ENCODE measurements around the gene HEATR1.
"Not testable (repeated sequence)": the region's sequence is repeated elsewhere in the genome, so short reads cannot be mapped to it uniquely, and the experiment has no call there.

The HEATR1 gene

DNA sequence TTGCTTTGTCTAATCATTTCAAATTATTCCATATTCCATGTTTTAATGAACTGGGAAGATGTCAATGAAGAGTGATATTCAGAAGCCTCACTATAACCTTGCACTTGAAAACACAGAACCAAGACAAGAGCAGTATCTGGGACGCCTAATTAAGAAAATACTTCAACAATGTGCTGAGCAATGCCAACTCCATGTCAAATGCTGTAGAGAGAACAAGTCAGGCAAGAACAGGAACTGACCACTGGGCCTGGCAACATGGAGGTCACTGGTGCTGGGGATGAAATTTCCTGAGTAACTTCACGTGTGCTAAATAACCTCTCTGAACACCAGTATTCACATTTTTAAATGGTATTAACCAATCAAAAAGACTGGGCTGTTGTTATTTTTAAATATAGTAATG, 22.8 kb downstream of the HEATR1 start:
- no peak for DNase-seq (ENCODE audit: low read depth)

- DNase-seq (ENCODE audit: low read depth) = not testable (repeated sequence)
These were observed 23.9 kb downstream of the HEATR1 start for GRCh38 chr1:236580404-236580803.

DNA sequence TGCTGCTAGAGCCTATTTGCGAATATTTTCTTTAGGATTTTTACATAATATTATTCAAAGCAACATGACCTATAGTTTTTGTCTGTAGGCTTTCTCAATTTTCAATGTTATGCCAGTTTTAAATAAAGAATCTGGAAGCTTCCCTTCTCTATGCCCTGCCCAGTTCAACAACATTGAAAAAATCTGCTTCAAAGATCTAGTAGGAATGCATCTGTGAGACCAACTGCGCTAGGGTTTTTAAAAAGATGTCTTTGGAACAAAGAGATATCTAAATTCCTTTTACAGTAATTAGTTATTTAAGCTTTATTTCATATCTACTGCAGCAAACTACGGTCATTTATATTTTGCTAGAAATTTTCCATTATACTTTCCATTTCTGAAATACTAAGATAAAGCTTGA, 25.7 kb downstream of the HEATR1 start:
- no peak for DNase-seq (ENCODE audit: low read depth)

GRCh38 chr1:236577041-236577440, 27.3 kb downstream of the HEATR1 start:
- not testable (repeated sequence) for DNase-seq (ENCODE audit: low read depth)

DNA sequence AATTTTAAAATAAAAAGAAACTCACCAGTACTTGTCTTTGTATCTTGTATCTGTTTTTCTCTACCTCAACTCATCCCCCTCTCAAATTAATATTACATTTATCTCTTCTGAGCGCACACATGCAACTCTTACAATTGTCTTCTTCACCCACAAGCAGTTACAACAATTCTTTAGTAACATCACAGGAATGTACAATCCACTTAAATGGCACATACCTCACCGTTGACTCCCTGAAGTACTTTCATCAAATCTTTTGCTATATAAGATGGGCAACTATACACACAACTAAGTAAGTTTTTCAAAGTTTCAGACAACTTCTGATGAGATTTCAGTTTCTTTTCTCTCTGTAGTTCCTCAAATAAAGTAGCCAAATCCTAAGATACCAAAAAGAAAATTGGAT, 28.3 kb downstream of the HEATR1 start:
- DNase-seq (ENCODE audit: low read depth) = peak; percentile 41

DNA sequence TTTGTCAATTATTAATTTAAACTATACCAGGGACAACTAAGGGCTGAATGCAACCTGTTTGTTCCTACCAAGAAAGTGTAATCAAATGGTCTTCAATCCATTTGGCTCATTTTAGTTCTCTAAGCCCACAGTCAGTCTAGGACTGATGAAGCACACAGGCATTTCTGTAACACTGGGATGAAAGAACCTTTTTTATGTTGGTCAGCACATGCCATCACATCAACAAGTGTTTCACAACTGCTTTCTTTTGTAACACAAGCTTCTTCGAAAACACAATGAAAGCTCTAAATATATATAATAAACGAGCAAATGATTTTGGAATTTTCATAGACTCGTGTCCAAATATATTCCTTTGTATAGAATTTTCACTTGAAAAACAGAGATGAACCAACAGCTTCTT, 28.8 kb downstream of the HEATR1 start:
- no peak for DNase-seq (ENCODE audit: low read depth)

GRCh38 chr1:236568285-236568894, 35.9 kb downstream of the HEATR1 start:
- no peak for DNase-seq (ENCODE audit: low read depth)

- DNase-seq (ENCODE audit: low read depth) = no peak
These were observed 38.8 kb downstream of the HEATR1 start for GRCh38 chr1:236565530-236565929.

GRCh38 chr1:236561976-236562375, 42.3 kb downstream of the HEATR1 start:
- no peak for DNase-seq (ENCODE audit: low read depth)

GRCh38 chr1:236560213-236560771, 44.0 kb downstream of the HEATR1 start:
- DNase-seq (ENCODE audit: low read depth) = no peak

DNA sequence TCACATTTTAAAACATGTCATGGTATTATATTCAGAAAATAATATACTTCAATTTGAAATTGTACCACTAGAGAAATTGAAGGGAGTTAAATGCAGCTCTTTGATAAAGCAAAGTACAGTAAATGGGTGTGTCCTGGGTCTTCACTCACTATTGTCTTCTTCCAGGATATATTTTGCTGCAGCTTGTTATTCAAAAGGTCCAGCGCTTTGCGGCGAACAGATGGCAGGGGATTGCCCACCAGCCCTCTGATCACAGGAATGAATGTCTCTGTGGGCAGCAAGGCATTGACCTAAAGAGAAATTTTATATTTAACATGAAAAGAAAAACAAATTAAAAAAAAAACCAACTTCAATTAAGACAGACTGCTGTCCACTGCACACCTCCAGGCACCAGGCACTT, 45.5 kb downstream of the HEATR1 start:
- DNase-seq (ENCODE audit: low read depth) = no peak

DNA sequence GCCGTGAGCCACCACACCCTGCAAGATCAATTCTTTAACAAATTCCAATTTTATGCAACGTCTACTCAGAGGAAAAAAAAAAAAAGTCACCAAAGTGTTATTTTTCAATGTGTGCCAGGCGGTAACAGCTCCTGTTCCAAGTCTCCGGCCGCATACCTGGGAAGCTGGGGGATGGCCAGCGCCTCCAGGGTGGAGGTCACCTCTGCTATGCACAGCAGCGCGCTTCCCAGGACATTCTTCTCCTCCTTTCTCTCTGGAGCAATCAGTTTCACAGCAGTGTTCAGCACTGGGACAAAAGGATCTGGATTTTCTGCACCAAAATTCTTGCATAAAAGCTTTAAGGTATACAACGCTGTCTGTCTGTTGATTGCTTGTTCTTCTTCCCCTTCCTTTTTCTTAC, 46.2 kb downstream of the HEATR1 start:
- DNase-seq (ENCODE audit: low read depth) = no peak

- no peak for DNase-seq (ENCODE audit: low read depth)
These were observed 47.7 kb downstream of the HEATR1 start for GRCh38 chr1:236556606-236557005.

DNA sequence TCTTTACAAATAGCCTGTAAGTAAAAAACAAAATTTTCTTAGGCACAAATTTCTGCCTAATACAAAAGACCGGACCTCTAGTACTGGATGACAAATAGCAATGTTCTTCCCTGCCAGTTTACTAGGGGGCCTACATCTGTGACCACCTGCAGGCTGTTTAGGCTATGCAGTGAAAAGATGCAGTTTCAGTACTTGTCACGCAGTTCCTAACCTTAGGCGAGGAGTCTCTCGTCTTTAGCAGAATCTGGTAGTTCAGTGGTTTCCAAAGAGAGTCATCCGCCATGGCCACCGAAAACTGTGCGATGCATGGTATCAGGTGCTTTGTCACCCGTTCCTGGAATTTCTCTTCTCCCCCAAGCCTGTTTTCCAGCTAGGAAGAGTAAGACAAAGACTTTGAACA, 50.9 kb downstream of the HEATR1 start:
- DNase-seq (ENCODE audit: low read depth) = no peak

DNA sequence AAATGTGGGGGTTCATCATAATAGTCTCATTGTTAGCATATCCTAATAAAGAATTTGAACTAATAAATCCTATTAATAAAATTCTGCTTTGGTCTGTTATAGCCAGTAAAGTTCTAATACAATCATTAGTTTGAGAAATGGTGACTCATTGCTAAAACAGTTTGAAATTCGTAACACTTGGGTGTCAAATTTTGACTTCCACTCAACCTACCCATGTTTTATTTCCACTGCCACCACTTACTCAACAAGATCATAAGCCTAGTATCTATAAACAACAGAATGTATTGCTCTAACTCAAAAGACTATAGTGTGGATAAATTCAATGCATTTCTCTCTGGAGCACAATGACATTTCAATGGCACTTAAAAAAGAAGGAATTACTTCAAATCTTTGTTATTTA, 51.4 kb downstream of the HEATR1 start:
- DNase-seq (ENCODE audit: low read depth) = no peak

- no peak for DNase-seq (ENCODE audit: low read depth)
These were observed 52.2 kb downstream of the HEATR1 start for GRCh38 chr1:236552096-236552495.

- DNase-seq (ENCODE audit: low read depth) = no peak
These were observed 53.1 kb downstream of the HEATR1 start for GRCh38 chr1:236550961-236551851.

GRCh38 chr1:236548452-236548851, 55.9 kb downstream of the HEATR1 start:
- no peak for DNase-seq (ENCODE audit: low read depth)

DNA sequence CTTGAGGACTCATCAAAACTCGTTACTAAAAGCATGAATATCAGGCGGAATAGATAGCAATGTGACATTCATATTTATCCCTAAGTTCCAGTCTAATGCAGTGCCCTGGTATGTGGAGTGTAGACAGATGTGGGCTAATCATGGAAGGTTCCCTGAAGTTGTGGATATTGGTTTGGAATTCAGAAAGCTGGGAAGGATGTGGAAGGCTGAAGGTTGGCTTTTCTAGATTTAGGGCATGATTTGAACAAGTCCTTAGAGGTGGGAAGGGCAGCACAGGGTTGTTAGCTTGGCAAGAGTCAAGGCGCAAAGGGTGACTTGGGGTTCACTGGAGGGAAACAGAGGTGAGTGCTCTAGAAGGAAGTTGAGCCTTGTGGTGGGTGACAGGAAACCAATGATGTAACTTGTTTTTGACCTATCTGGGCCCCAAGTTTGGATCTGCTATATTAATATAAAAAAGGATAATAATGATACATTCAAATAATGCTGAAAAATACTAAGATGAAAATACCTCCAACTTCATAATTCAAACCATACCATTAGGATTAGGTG, 58.6 kb downstream of the HEATR1 start:
- DNase-seq (ENCODE audit: low read depth) = no peak

DNA sequence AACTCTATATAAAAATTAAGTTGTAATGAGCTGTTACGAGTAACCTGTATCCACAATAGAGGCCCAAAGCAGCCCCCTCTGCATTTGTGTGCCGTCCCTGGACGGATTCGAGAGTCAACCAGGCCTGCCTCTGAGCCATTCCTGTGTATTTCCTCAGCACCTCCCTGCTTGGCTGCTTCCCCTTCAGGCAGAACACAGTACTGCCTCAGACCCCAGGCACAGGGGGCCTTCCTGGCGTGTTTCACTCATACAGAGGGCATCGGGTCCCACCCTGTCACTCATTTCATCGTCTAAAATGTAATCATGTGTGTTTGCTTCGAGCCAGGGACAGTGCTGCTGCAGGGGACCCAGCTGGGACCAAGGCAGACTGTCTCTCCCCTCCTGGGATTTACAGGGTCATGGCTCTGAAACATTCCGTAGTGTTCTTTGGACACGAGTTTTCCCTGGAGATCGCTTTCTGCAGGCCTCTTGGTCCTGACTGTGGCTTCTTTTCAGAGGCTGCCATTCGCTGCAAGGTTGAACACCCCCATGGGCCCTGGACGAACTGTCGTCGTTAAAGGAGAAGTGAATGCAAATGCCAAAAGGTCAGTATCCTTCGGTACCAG, 61.1 kb downstream of the HEATR1 start:
- DNase-seq (ENCODE audit: low read depth) = no peak

DNA sequence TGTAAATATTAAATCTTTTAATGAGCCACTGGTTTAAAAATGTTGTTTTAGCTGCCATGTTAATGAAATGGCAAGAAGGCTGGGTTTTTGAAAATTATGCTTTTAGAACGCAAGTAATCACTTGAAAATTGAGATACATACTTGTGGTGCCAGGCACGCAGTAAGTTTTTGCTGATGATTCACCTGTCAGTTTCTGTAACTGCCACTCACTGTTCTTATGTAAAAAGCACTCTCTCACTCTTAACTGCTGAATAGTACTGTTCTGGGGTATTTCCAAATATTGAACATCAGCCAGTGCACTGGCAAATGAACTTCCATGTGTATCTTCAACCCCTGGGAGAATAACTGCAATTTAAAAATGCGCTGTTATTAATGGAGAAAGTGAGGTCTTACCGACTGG, 62.6 kb downstream of the HEATR1 start:
- no peak for DNase-seq (ENCODE audit: low read depth)

DNA sequence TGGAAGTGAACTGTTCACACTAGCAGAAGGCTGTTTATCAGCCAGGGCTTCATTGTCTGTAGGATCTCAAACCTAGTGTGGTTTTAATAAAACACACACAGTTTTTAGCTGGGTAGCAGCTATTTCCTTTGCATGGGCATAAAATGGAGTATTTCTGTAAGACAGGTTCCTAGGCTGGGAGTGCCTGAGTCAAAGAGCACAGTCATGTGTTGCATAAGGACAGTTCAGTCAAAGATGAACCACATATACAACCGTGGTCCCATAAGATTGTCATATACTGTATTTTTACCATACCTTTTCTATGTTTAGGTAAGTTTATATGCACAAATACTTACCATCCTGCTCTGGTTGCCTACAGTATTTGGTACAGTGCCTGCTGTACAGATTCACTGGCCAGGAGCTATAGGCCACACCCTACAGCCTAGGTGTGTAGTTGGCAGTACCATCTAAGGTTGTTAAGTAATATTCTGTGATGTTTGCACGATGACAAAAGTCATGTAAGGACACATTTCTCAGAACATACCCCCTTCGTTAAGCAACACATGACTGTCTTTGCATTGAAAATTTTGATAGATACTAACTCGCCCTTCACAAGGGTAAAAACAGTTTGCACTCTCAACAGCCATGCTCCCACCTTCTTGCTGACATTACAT, 63.4 kb downstream of the HEATR1 start:
- DNase-seq (ENCODE audit: low read depth) = no peak

Data from HS-5 (cell line).